Stimulated activated CD4-positive, alpha-beta T cell treated with anti-CD3 and anti-CD28 coated beads, TNF-alpha, amount 100 ng/mL, for 24 hours (primary cell): ENCODE data around the gene PHACTR1.

Source experiments
- DNase-seq, 3 experiments: peaks; one replicate each; pipeline ENCODE4 v3.0.0-alpha.2; 2020; ENCODE audit warnings: low read depth in 3 of 3

The PHACTR1 gene

GRCh38 chr6:13261464-13261994, 545.0 kb downstream of the PHACTR1 start:
- no peak for DNase-seq

- DNase-seq: no peak
Measured at GRCh38 chr6:13262302-13263230, 546.0 kb downstream of the PHACTR1 start.

- DNase-seq: no peak
Measured at GRCh38 chr6:13263669-13264068, 547.1 kb downstream of the PHACTR1 start.

GRCh38 chr6:13267142-13267651, 550.6 kb downstream of the PHACTR1 start:
- no peak for DNase-seq

- DNase-seq: no peak
Measured at GRCh38 chr6:13268913-13269518, 552.4 kb downstream of the PHACTR1 start.

GRCh38 chr6:13272131-13273046, 555.8 kb downstream of the PHACTR1 start:
- DNase-seq: no peak

GRCh38 chr6:13273202-13273930, 556.8 kb downstream of the PHACTR1 start:
- no peak for DNase-seq

GRCh38 chr6:13273931-13274706, 557.6 kb downstream of the PHACTR1 start:
- DNase-seq: peak; percentile 33 to 58 (median 50)

GRCh38 chr6:13274707-13275434, 558.3 kb downstream of the PHACTR1 start:
- no peak for DNase-seq

GRCh38 chr6:13275435-13275989, 558.9 kb downstream of the PHACTR1 start:
- no peak for DNase-seq

- DNase-seq: no peak
Measured at GRCh38 chr6:13277231-13277630, 560.7 kb downstream of the PHACTR1 start.

GRCh38 chr6:13278164-13278563, 561.6 kb downstream of the PHACTR1 start:
- DNase-seq: peak in 1 of 3 experiments; percentile 11

- DNase-seq: no peak
Measured at GRCh38 chr6:13278991-13279390, 562.4 kb downstream of the PHACTR1 start.

- DNase-seq: no peak
Measured at GRCh38 chr6:13280254-13280653, 563.7 kb downstream of the PHACTR1 start.

GRCh38 chr6:13281686-13282085, 565.1 kb downstream of the PHACTR1 start:
- no peak for DNase-seq

- no peak for DNase-seq
Measured at GRCh38 chr6:13282393-13283069, 566.0 kb downstream of the PHACTR1 start.

- no peak for DNase-seq
Measured at GRCh38 chr6:13283331-13283730, 566.8 kb downstream of the PHACTR1 start.

GRCh38 chr6:13284646-13285045, 568.1 kb downstream of the PHACTR1 start:
- DNase-seq: no peak
